CD14-positive monocyte (primary cell): ENCODE results near the gene ITM2B. TPM values are rescaled to one million over a fixed set of nuclear protein-coding genes. Genes with fewer than 3 reads are reported as not detected.
A peak's percentile ranks its signal among the peaks of the same experiment; 100 is the strongest.

ENCODE experiments used
- DNase-seq, 3 donors: peaks; one replicate each; pipeline ENCODE4 v3.0.0-alpha.2; 2011 to 2022
- H2AFZ ChIP-seq: 2 replicates; pipeline ENCODE4 v1.6.0; 2012; ENCODE audit warnings: mild to moderate bottlenecking, low read depth, low read length, inconsistent platforms; ENCODE audit not compliant: insufficient read depth, poor library complexity, severe bottlenecking
- H3K27ac ChIP-seq, 2 donors: 1 replicate in 1 of 2; 2 replicates in 1 of 2; pipeline ENCODE4 v1.5.1; 2012 to 2013; ENCODE audit warnings: low read length in 2 of 2, control low read depth in 1 of 2, inconsistent platforms in 1 of 2, low read depth in 1 of 2, mild to moderate bottlenecking in 1 of 2
- H3K27me3 ChIP-seq, 2 donors: one replicate each; pipeline versions ENCODE4 v1.6.0 to v1.6.1; 2011 to 2013; ENCODE audit warnings: low read length in 2 of 2; ENCODE audit not compliant: control insufficient read depth in 2 of 2, insufficient read depth in 2 of 2
- H3K36me3 ChIP-seq, 2 donors: replicated peaks in 1 of 2; 1 replicate in 1 of 2; 2 replicates in 1 of 2; pipeline versions ENCODE4 v1.5.1 to v1.6.1; 2012 to 2013; ENCODE audit warnings: low read length in 2 of 2, control low read depth in 1 of 2, inconsistent platforms in 1 of 2, mild to moderate bottlenecking in 1 of 2; ENCODE audit not compliant: insufficient read depth in 2 of 2, control insufficient read depth in 1 of 2
- H3K4me1 ChIP-seq, 2 donors: 1 replicate in 1 of 2; 2 replicates in 1 of 2; pipeline versions ENCODE4 v1.5.1 to v1.6.1; 2012 to 2013; ENCODE audit warnings: low read length in 2 of 2, control low read depth in 1 of 2, inconsistent platforms in 1 of 2, mild to moderate bottlenecking in 1 of 2, moderate library complexity in 1 of 2; ENCODE audit not compliant: insufficient read depth in 2 of 2, control insufficient read depth in 1 of 2
- H3K4me2 ChIP-seq: replicated peaks from 2 replicates; pipeline ENCODE3; 2012; ENCODE audit warnings: low read length, moderate library complexity, mild to moderate bottlenecking; ENCODE audit not compliant: poor library complexity, severe bottlenecking; ENCODE audit errors: extremely low read depth
- H3K4me3 ChIP-seq, 3 experiments: fragments of 200-600 bp in 1 of 3; sonication (generic) in 1 of 3; replicated peaks in 1 of 3; 1 replicate in 2 of 3; 2 replicates in 1 of 3; pipeline ENCODE4 v1.5.1; 2011 to 2013; ENCODE audit warnings: low read length in 3 of 3, mild to moderate bottlenecking in 3 of 3, control low read depth in 2 of 3, low read depth in 2 of 3, inconsistent platforms in 1 of 3, moderate library complexity in 1 of 3
- H3K79me2 ChIP-seq: 2 replicates; pipeline ENCODE4 v1.6.0; 2012; ENCODE audit warnings: mild to moderate bottlenecking, control low read depth, inconsistent platforms, low read length, moderate library complexity; ENCODE audit not compliant: insufficient read depth
- H3K9ac ChIP-seq: 2 replicates; pipeline ENCODE4 v1.6.0; 2017; ENCODE audit warnings: low read length, mild to moderate bottlenecking; ENCODE audit not compliant: insufficient read depth, poor library complexity, severe bottlenecking
- H3K9me3 ChIP-seq, 2 donors: replicated peaks in 1 of 2; 1 replicate in 1 of 2; 2 replicates in 1 of 2; pipeline versions ENCODE4 v1.5.1 to v1.6.1; 2012 to 2013; ENCODE audit warnings: low read length in 2 of 2, control low read depth in 1 of 2; ENCODE audit not compliant: control insufficient read depth in 1 of 2, insufficient read depth in 1 of 2
- H4K20me1 ChIP-seq: 2 replicates; pipeline ENCODE4 v1.6.0; 2012; ENCODE audit warnings: mild to moderate bottlenecking, low read length, control low read depth, moderate library complexity; ENCODE audit not compliant: insufficient read depth
- H3K27ac Mint-ChIP-seq, 7 donors: one replicate each; pipeline ENCODE4 v1.8.0; 2020; ENCODE audit warnings: mild to moderate bottlenecking in 7 of 7, mixed read lengths in 7 of 7, moderate library complexity in 6 of 7, inconsistent platforms in 2 of 7
- H3K27me3 Mint-ChIP-seq, 3 donors: one replicate each; pipeline ENCODE4 v1.8.0; 2021 to 2022; ENCODE audit warnings: low read depth in 3 of 3, mild to moderate bottlenecking in 3 of 3, mixed read lengths in 3 of 3, moderate library complexity in 3 of 3, inconsistent platforms in 1 of 3
- H3K36me3 Mint-ChIP-seq, 2 donors: one replicate each; pipeline ENCODE4 v1.8.0; 2020; ENCODE audit warnings: mixed read lengths in 2 of 2, inconsistent platforms in 1 of 2, mild to moderate bottlenecking in 1 of 2
- H3K4me1 Mint-ChIP-seq: one replicate; pipeline ENCODE4 v1.8.0; 2020; ENCODE audit warnings: mild to moderate bottlenecking, mixed read lengths
- H3K4me3 Mint-ChIP-seq, 2 donors: one replicate each; pipeline ENCODE4 v1.8.0; 2020; ENCODE audit warnings: mild to moderate bottlenecking in 2 of 2, mixed read lengths in 2 of 2, moderate library complexity in 1 of 2
- H3K9me3 Mint-ChIP-seq, 7 donors: one replicate each; pipeline ENCODE4 v1.8.0; 2020 to 2022; ENCODE audit warnings: mixed read lengths in 7 of 7, mild to moderate bottlenecking in 6 of 7, moderate library complexity in 6 of 7, inconsistent platforms in 2 of 7
- CTCF ChIP-seq: fragments of 200-600 bp; IDR thresholded peaks from one replicate; pipeline ENCODE4 v1.8.0; 2022; ENCODE audit warnings: antibody characterized with exemption, mild to moderate bottlenecking
- WGBS: methylation state at CpG from one replicate; pipeline ENCODE4 v1.1.5; 2013; ENCODE audit warnings: missing lambda C conversion rate; ENCODE audit not compliant: insufficient coverage; 5-methylcytosine and 5-hydroxymethylcytosine counted together
- intact Hi-C, 2 donors: fragments of 100-400 bp; cut with micrococcal nuclease; formaldehyde crosslinking; loops; one replicate each; pipeline versions ENCODE4 v1.15.0 to v1.15.1; 2023
- polyA plus RNA-seq, 3 donors: library from polyadenylated mRNA; depleted of rRNA in 1 of 3; unstranded in 2 of 3; stranded (reverse) in 1 of 3; fragments of 300-500 nt in 2 of 3; fragments of >200 nt in 1 of 3; fragmentation: Illumina TruSeq in 2 of 3; gene quantifications; 1 replicate in 2 of 3; 2 replicates in 1 of 3; pipeline ENCODE4 v1.2.3, GENCODE V29; 2012 to 2021

ITM2B gene
- polyA plus RNA-seq, 3 donors, result 702 to 1,657 (median 1,502) TPM

DNA sequence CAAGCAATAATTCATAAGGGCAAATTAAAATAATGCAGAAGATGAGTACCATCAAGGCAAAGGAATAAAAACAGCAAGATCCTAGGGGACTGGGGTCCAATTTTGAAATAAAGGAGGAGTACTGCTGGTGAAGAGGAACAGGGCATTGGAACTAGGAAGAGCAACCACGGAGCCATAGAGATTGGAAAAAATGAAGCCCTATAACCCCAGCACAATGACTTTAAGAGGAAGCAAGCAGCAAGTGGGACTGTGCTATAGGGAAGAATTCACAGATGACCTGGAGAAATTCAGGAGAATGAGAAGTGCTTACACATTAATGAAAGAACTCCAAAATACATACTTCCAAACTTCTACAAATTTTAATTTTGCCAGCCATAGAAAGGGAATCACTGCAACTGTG lies 44.9 kb upstream of the ITM2B start:
- H3K27ac ChIP-seq, result no peak overlapping the region
- H3K27ac Mint-ChIP-seq, result peak overlapping the region in 2 of 7 donors; percentile 6 to 14
- H3K4me3 ChIP-seq, result no peak overlapping the region
- peaks cover 0 to 2% (median 0%) of the 10 kb centered on the region in 3 donors for H3K27me3 Mint-ChIP-seq
- no peaks in the 10 kb centered on the region for H3K27me3 ChIP-seq
- H3K9ac ChIP-seq, result no peak overlapping the region
- no peaks in the 10 kb centered on the region for H3K9me3 ChIP-seq
- no CpG with 5 or more reads among the region's 1 CpG for WGBS
- no peak overlapping the region for H2AFZ ChIP-seq
- peaks cover 37% of the 10 kb centered on the region for H3K4me1 Mint-ChIP-seq
- H3K4me1 ChIP-seq, result peaks cover 41 to 48% of the 10 kb centered on the region in 2 donors
- H3K36me3 Mint-ChIP-seq, result no peaks in the 10 kb centered on the region
- no peaks in the 10 kb centered on the region for H4K20me1 ChIP-seq
- H3K4me3 Mint-ChIP-seq, result no peak overlapping the region
- no peak overlapping the region for H3K4me2 ChIP-seq
- no peak for TF ChIP-seq CTCF
- H3K79me2 ChIP-seq, result no peaks in the 10 kb centered on the region
- H3K9me3 Mint-ChIP-seq, result no peaks in the 10 kb centered on the region
- intact Hi-C loops, result no loop called here
- H3K36me3 ChIP-seq, result no peaks in the 10 kb centered on the region
- peak in 1 of 3 donors; percentile 12 for DNase-seq

DNA sequence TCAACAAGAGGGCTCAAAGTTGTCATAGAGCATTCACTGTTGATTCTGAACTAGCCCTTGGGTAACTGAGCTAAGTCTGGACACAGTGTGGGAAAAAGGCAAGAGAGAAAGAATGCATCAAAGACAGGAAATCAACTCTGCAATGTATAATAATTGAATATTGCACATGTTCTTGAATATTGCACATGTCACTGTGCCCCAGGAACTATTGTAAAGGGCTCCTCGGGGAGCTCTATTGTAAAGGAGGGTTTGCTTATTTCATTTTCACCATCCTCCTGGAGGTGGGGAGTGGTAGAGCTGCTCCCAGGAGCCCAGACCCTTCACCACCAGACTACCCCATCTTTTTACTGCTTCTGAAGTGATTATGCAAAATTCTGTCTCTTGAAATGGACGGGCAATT lies 44.4 kb upstream of the ITM2B start:
- no CpG with 5 or more reads among the region's 2 CpGs for WGBS
- Histone ChIP-seq H3K27me3 (no peaks in the 10 kb centered on the region), H3K36me3 (no peaks in the 10 kb centered on the region), H2AFZ (no peak overlapping the region), H3K27ac (no peak overlapping the region), H3K4me2 (no peak overlapping the region), H3K4me3 (no peak overlapping the region), H3K9me3 (no peaks in the 10 kb centered on the region), H3K4me1 (peaks cover 46 to 53% of the 10 kb centered on the region in 2 donors), H3K9ac (no peak overlapping the region), H4K20me1 (no peaks in the 10 kb centered on the region), H3K79me2 (no peaks in the 10 kb centered on the region)
- intact Hi-C loops, result no loop called here
- Mint-ChIP-seq H3K9me3 (no peaks in the 10 kb centered on the region), H3K27me3 (peaks cover 0 to 2% (median 0%) of the 10 kb centered on the region in 3 donors), H3K4me1 (peaks cover 41% of the 10 kb centered on the region), H3K4me3 (no peak overlapping the region), H3K27ac (no peak overlapping the region), H3K36me3 (no peaks in the 10 kb centered on the region)
- TF ChIP-seq CTCF, result no peak
- DNase-seq, result no peak
